ENCODE measurements around the gene ANKRD12. TPM values are rescaled to one million over a fixed set of nuclear protein-coding genes. Genes with fewer than 3 reads are reported as not detected.
A peak's percentile ranks its signal among the peaks of the same experiment; 100 is the strongest.

The ANKRD12 gene
- total RNA-seq, 6 experiments from 2014 or later, result 12.3 to 38.7 (median 21.4) TPM

- Histone ChIP-seq H3K27ac (peak overlapping the region; percentile 92 to 94 (median 93)), H3K4me3 (peak overlapping the region; percentile 50 to 77 (median 64)), H3K9me3 (no peaks in the 10 kb centered on the region), H3K36me3 (peaks cover 3 to 22% (median 11%) of the 10 kb centered on the region in 4 donors), H3K27me3 (no peaks in the 10 kb centered on the region), H3K4me1 (peaks cover 0 to 54% (median 21%) of the 10 kb centered on the region in 4 donors)
- no peak for DNase-seq
- ATAC-seq, result no peak
- intact Hi-C loops (cut with DNase I), result no loop called here
- WGBS (ENCODE audit: insufficient coverage, low coverage, low lambda C conversion rate, missing lambda C conversion rate), result 30% methylated on average over 12 of the region's 12 CpGs
- TF ChIP-seq CTCF (IDR thresholded peaks at IDR 0.05) (no peak), POLR2A (IDR thresholded peaks at IDR 0.05) (no peak)
Observed at GRCh38 chr18:9135081-9135911, 1.3 kb upstream of the ANKRD12 start.

GRCh38 chr18:9135912-9136314, 668 bp upstream of the ANKRD12 start:
- H3K36me3 ChIP-seq, result peaks cover 3 to 16% (median 9%) of the 10 kb centered on the region in 4 donors
- no peaks in the 10 kb centered on the region for H3K9me3 ChIP-seq
- ATAC-seq, result peak; percentile 31 to 52 (median 38)
- H3K4me1 ChIP-seq, result peaks cover 0 to 60% (median 22%) of the 10 kb centered on the region in 4 donors
- WGBS (ENCODE audit: insufficient coverage, low coverage, low lambda C conversion rate, missing lambda C conversion rate), result 0% methylated on average over 8 of the region's 33 CpGs
- H3K27ac ChIP-seq, result peak overlapping the region; percentile 92 to 94 (median 93)
- peak in 2 of 3 donors; percentile 70 to 72 for DNase-seq
- no peaks in the 10 kb centered on the region for H3K27me3 ChIP-seq
- intact Hi-C loops (cut with DNase I), result no loop called here
- H3K4me3 ChIP-seq, result peak overlapping the region; percentile 50 to 77 (median 64)
- TF ChIP-seq CTCF (IDR thresholded peaks at IDR 0.05) (no peak), POLR2A (IDR thresholded peaks at IDR 0.05) (no peak)

- intact Hi-C loops (cut with DNase I), result no loop called here
- peak overlapping the region; percentile 52 to 77 (median 64) for H3K4me3 ChIP-seq
- H3K27ac ChIP-seq, result peak overlapping the region; percentile 92 to 94 (median 93)
- ATAC-seq (peak; percentile 7 to 46 (median 38)), DNase-seq (peak; percentile 78 to 83 (median 82))
- no peaks in the 10 kb centered on the region for H3K27me3 ChIP-seq
- H3K4me1 ChIP-seq, result peaks cover 0 to 69% (median 29%) of the 10 kb centered on the region in 4 donors
- peaks cover 0 to 8% (median 1%) of the 10 kb centered on the region in 4 donors for H3K36me3 ChIP-seq
- no peaks in the 10 kb centered on the region for H3K9me3 ChIP-seq
- 0% methylated on average over 34 of the region's 95 CpGs for WGBS (ENCODE audit: insufficient coverage, low coverage, low lambda C conversion rate, missing lambda C conversion rate)
- TF ChIP-seq POLR2A (IDR thresholded peaks at IDR 0.05), result peak; percentile 26
- no peak for TF ChIP-seq CTCF (IDR thresholded peaks at IDR 0.05)
Observed at GRCh38 chr18:9137168-9138066, 836 bp downstream of the ANKRD12 start.

GRCh38 chr18:9139400-9140039, 2.9 kb downstream of the ANKRD12 start:
- H3K4me3 ChIP-seq, result peak overlapping the region; percentile 0 to 64 (median 3)
- ATAC-seq (no peak), DNase-seq (no peak)
- no peaks in the 10 kb centered on the region for H3K9me3 ChIP-seq
- peaks cover 0 to 48% (median 18%) of the 10 kb centered on the region in 4 donors for H3K4me1 ChIP-seq
- peaks cover 0 to 3% (median 0%) of the 10 kb centered on the region in 4 donors for H3K36me3 ChIP-seq
- peak overlapping the region; percentile 71 to 94 (median 92) for H3K27ac ChIP-seq
- no peaks in the 10 kb centered on the region for H3K27me3 ChIP-seq
- TF ChIP-seq CTCF (IDR thresholded peaks at IDR 0.05), result no peak
- no peak for TF ChIP-seq POLR2A (IDR thresholded peaks at IDR 0.05)
- intact Hi-C loops (cut with DNase I), result loop anchor here in 1 of 2 donors (10.0 kb wide), 1 partner anchor 65 kb away; no protein-coding TSS in a partner anchor
- WGBS (ENCODE audit: insufficient coverage, low coverage, low lambda C conversion rate, missing lambda C conversion rate), result 17% methylated on average over 7 of the region's 7 CpGs
